Esophagus squamous epithelium (tissue), 5 donors: Measurements from ENCODE around the gene WDR70. TPM values are rescaled to one million over a fixed set of nuclear protein-coding genes. Genes with fewer than 3 reads are reported as not detected.

Experiments used
- DNase-seq: peaks from one replicate; lab custom pipeline; 2025; lab: John Stamatoyannopoulos, UW
- H3K27ac ChIP-seq, 4 donors: fragments of 200-600 bp; sonication (generic); one replicate each; pipeline ENCODE4 v1.5.1; 2016 to 2019; ENCODE audit warnings: mild to moderate bottlenecking in 1 of 4
- H3K27me3 ChIP-seq, 4 donors: fragments of 200-600 bp; sonication (generic); 1 replicate in 3 of 4; 2 replicates in 1 of 4; pipeline versions ENCODE4 v1.5.1 to v1.6.0; 2017 to 2021; ENCODE audit warnings: antibody characterized with exemption in 1 of 4
- H3K36me3 ChIP-seq, 3 donors: fragments of 200-600 bp; sonication (generic); one replicate each; pipeline ENCODE4 v1.5.1; 2016 to 2019
- H3K4me1 ChIP-seq, 3 donors: fragments of 200-600 bp; sonication (generic); one replicate each; pipeline ENCODE4 v1.5.1; 2017 to 2019
- H3K4me3 ChIP-seq, 4 donors: fragments of 200-600 bp; sonication (generic); 1 replicate in 3 of 4; 2 replicates in 1 of 4; pipeline ENCODE4 v1.5.1; 2016 to 2019; ENCODE audit warnings: mild to moderate bottlenecking in 2 of 4, moderate library complexity in 1 of 4
- H3K9me3 ChIP-seq, 3 donors: fragments of 200-600 bp; sonication (generic); one replicate each; pipeline ENCODE4 v1.5.1; 2016 to 2019
- POLR2A ChIP-seq, 4 donors: fragments of 450-650 bp; IDR thresholded peaks; one replicate each; pipeline ENCODE4 v1.6.1; 2017; ENCODE audit warnings: antibody characterized with exemption in 4 of 4, mild to moderate bottlenecking in 4 of 4, moderate library complexity in 3 of 4
- WGBS, 2 donors: methylation state at CpG; one replicate each; pipeline ENCODE4 v1.1.5; 2018; 5-methylcytosine and 5-hydroxymethylcytosine counted together
- intact Hi-C: fragments of 100-400 bp; cut with DNase I; formaldehyde crosslinking; loops from one replicate; pipeline ENCODE4 v1.15.0; 2022
- total RNA-seq, 4 donors: library from RNA; depleted of rRNA; stranded (reverse); fragments of >200 nt; gene quantifications; one replicate each; pipeline ENCODE4 v1.1.0, GENCODE V29; 2016
- TF ChIP-seq, protein P1 (sequence below), 6 experiments: fragments of 450-650 bp in 4 of 6; fragments of 200-600 bp in 2 of 6; sonication (generic) in 2 of 6; IDR thresholded peaks; one replicate each; pipeline ENCODE4 v1.5.1; 2016 to 2019; ENCODE audit warnings: antibody characterized with exemption in 6 of 6, mild to moderate bottlenecking in 4 of 6, moderate library complexity in 4 of 6
- donor health status: DM: yes; HTN: yes; CAD: no.

The WDR70 gene
- total RNA-seq, 4 donors from 2014 or later: 8.2 to 26.1 (median 15.5) TPM

DNA sequence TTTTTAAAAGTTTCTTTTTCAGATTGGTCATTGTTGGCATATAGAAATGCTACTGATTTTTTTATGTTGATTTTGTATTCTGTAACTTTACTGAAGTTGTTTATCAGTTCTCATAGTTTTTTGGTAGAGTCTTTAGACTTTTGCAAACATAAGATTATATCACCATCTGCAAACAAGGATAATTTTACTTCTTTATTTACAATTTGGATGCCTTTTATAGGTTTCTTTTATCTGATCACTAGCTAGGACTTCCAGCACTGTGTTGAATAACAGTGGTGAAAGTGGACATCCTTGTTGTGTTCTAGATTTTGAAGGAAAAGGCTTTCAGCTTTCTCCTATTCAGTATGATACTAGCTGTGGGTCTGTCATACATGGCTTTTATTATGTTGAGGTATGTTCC, 170.3 kb downstream of the WDR70 start:
- intact Hi-C loops: no loop called here
- Histone ChIP-seq H3K36me3 (no peaks in the 10 kb centered on the region), H3K4me3 (no peak overlapping the region), H3K27me3 (no peaks in the 10 kb centered on the region), H3K27ac (no peak overlapping the region), H3K9me3 (no peaks in the 10 kb centered on the region), H3K4me1 (peaks cover 0 to 4% (median 0%) of the 10 kb centered on the region in 3 donors)
- DNase-seq: no peak
- TF ChIP-seq, protein P1, sequence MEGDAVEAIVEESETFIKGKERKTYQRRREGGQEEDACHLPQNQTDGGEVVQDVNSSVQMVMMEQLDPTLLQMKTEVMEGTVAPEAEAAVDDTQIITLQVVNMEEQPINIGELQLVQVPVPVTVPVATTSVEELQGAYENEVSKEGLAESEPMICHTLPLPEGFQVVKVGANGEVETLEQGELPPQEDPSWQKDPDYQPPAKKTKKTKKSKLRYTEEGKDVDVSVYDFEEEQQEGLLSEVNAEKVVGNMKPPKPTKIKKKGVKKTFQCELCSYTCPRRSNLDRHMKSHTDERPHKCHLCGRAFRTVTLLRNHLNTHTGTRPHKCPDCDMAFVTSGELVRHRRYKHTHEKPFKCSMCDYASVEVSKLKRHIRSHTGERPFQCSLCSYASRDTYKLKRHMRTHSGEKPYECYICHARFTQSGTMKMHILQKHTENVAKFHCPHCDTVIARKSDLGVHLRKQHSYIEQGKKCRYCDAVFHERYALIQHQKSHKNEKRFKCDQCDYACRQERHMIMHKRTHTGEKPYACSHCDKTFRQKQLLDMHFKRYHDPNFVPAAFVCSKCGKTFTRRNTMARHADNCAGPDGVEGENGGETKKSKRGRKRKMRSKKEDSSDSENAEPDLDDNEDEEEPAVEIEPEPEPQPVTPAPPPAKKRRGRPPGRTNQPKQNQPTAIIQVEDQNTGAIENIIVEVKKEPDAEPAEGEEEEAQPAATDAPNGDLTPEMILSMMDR (IDR thresholded peaks at IDR 0.05): no peak
- no peak for TF ChIP-seq POLR2A (IDR thresholded peaks at IDR 0.05)

DNA sequence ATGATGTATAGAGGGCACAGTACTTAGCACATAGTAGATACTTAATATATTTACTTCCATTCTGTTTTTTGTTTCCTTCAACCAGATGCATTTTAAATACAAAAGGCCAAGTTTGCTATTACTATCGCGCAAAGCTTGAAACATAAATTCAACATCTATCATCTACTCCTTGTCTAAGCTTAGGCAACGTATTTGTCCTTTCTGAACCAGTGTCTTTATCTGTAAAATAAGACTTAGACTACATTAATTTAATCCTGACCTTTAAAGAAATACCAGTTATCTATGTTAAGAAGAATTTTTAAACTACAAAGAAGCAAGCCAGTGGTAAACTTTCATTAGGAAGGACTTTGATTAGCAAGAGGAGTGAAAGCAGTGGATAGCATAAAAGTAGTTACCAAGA, 173.0 kb downstream of the WDR70 start:
- intact Hi-C loops: no loop called here
- 87 to 94% methylated on average over 3 of the region's 3 CpGs for WGBS, 2 donors
- TF ChIP-seq POLR2A (IDR thresholded peaks at IDR 0.05): no peak
- TF ChIP-seq, protein P1 (IDR thresholded peaks at IDR 0.05): no peak
- DNase-seq: no peak
- H3K4me3 ChIP-seq: no peak overlapping the region
- H3K27ac ChIP-seq: no peak overlapping the region
- H3K4me1 ChIP-seq: peaks cover 0 to 4% (median 0%) of the 10 kb centered on the region in 3 donors
- H3K27me3 ChIP-seq: no peaks in the 10 kb centered on the region
- H3K36me3 ChIP-seq: no peaks in the 10 kb centered on the region
- H3K9me3 ChIP-seq: no peaks in the 10 kb centered on the region

DNA sequence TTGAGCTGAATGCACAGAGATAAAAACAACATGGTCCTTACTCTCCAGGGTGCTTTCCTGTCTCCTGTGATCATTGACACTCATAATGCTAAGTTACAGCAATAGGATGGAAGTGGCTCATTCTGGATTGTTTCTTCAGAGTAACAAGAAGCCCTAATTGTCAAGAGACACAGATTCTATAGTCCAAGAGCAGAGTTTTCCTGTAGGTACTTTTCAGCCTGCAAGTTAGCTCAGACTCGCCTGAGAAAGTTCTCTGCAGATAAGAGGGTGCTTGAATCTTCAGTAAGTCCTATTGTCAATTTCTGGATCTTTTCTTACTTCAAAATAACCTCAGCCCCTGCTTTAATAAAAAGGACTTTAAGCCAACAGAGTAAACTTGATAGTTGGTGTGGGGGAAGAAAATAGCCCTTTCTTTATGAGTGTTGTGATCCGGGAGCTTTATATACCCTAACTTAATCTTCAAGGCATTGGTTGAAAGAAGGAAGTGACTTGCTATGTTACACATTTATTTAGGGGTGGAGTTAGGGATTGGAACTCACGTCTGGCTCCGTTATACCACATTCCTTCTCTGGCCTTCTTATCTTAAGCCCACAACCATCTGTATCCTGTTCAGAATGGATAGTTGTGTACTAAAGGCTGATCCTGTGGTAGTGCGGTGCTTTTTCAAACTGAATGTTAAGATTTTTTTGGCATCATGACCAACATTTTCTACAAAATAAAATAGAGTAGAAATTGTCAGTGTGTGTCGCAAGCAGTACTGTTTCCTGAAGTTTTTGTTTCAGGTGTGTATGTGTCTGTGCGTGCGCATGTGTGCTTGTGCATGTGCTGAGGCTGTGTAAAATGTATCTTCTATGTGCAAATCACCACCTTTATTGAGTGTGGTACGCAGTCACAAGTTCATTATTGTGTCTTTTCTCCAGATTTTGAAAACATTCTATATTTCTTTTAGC, 173.9 kb downstream of the WDR70 start:
- 58 to 69% methylated on average over 9 of the region's 9 CpGs for WGBS, 2 donors

DNA sequence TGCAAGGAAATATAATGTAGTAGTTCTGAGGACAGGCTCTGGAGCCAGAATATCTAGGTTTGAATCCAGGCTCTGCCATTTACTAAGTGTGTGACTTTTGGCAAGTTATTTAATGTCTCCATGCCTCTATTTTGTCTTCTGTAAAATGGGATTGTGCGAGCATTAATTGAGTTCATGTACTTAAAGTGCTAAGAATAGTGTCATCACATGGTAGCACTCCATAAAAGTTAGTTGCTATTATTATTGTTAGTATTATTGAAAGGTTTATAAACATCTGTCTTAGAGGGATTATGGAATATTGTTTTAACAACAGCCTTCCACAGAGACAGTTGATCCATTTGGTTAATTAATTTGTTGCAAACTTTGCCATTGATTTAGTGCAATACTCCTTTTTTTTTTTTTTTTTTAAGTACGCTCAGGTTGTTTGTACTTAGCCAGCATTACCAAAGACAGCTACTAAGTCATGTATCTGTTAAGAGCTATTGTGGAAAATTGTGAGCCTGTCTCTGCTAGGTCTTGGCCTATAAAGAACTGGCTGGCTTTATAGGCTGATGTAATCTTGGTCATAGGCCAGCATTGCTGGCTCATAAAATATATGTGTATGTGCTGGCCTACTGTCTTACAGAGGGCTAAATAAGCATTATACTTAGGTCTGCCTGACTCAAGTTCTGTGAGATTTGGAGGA, 174.7 kb downstream of the WDR70 start:
- 79 to 93% methylated on average over 2 of the region's 2 CpGs for WGBS, 2 donors
- TF ChIP-seq, protein P1 (IDR thresholded peaks at IDR 0.05): no peak
- TF ChIP-seq POLR2A (IDR thresholded peaks at IDR 0.05): no peak
- H3K27me3 ChIP-seq: no peaks in the 10 kb centered on the region
- no peak for DNase-seq
- peaks cover 0 to 4% (median 0%) of the 10 kb centered on the region in 3 donors for H3K4me1 ChIP-seq
- no peak overlapping the region for H3K4me3 ChIP-seq
- intact Hi-C loops: no loop called here
- H3K9me3 ChIP-seq: no peaks in the 10 kb centered on the region
- no peak overlapping the region for H3K27ac ChIP-seq
- H3K36me3 ChIP-seq: no peaks in the 10 kb centered on the region

More for the DNA sequence above, 173.9 kb downstream of the WDR70 start:
- H3K36me3 ChIP-seq: no peaks in the 10 kb centered on the region
- DNase-seq: no peak
- H3K27ac ChIP-seq: no peak overlapping the region
- intact Hi-C loops: no loop called here
- TF ChIP-seq, protein P1 (IDR thresholded peaks at IDR 0.05): no peak
- TF ChIP-seq POLR2A (IDR thresholded peaks at IDR 0.05): no peak
- no peaks in the 10 kb centered on the region for H3K27me3 ChIP-seq
- H3K4me3 ChIP-seq: no peak overlapping the region
- no peaks in the 10 kb centered on the region for H3K9me3 ChIP-seq
- peaks cover 0 to 4% (median 0%) of the 10 kb centered on the region in 3 donors for H3K4me1 ChIP-seq

DNA sequence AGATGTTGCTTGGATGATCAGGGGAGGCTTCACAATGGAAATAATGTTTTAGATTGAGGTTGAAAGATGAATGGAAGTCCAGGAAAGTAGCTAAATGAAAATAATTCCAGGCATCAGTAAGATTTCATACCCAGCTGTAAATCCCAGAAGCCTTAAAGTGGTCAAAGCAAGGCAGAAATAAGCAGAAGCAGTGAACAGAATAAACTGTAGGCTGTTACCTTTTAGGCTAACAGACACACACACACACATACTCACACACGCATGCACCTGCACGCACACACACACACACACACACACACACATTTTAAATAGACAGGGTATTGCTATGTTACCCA, 175.3 kb downstream of the WDR70 start:
- Histone ChIP-seq H3K36me3 (no peaks in the 10 kb centered on the region), H3K9me3 (no peaks in the 10 kb centered on the region), H3K4me3 (no peak overlapping the region), H3K27ac (no peak overlapping the region), H3K27me3 (no peaks in the 10 kb centered on the region), H3K4me1 (peaks cover 0 to 4% (median 0%) of the 10 kb centered on the region in 3 donors)
- 64 to 100% methylated on average over 2 of the region's 2 CpGs for WGBS, 2 donors
- TF ChIP-seq POLR2A (IDR thresholded peaks at IDR 0.05): no peak
- TF ChIP-seq, protein P1 (IDR thresholded peaks at IDR 0.05): no peak
- DNase-seq: no peak
- intact Hi-C loops: no loop called here
